GM21737 (cell line): ENCODE data around the gene TSPAN17.

Source experiments
- ATAC-seq: cut with Tn5 transposase; IDR thresholded peaks from one replicate; pipeline ENCODE4 v1.9.1; 2021; ENCODE audit warnings: mild to moderate bottlenecking, moderate library complexity; ENCODE audit not compliant: unreplicated experiment

Gene TSPAN17

DNA sequence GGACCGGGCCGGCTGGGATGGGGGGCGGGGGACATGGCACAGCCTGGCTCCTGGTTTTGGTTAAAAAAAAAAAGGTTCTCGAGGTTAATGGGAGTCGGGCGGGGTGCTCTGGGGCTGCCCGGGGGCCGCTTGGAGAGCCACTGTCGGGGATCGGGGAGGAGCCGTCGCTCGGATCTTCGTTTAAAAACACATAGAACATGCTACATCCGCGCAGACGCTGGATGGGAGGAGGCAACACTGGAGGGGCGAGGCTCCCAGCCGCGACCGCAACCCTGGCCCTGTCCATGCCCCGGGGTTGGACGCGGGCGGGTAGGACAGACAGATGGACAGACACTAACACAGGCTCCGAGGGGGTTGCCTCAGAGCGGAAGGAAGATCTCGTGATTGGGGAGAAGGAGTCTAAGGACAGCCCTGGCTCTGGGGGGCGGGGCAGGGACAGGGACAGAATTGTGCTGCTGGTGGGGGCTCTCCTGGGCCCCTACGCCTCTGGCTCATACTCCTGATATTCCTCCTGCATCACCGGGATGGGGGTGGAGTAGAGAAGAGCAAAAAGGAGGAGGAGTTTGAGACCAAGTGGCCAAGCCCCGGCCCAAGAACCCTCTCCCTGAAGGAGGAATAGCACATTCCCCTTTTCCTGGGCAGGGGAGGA is 26.8 kb upstream of the TSPAN17 start:
- ATAC-seq = no peak

DNA sequence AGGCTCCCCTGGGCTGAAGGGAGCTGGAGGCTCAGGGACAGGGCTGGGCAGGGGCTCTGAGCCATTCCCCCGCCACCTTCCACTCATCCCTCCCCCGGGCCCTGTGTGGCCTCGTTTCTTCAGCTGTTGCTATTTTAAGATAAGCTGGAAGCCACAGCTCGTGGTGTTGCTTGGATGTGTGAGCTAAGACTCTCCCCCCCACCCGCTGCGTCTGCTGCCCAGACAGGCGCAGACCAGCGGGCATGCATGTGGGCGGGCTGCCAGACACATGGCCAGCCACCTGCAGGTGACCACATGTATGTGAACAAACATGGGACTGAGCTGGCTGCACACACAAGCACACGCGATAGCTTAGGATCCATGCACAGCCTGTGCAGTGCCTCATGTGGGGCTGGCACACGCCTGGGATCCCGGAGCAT is 25.6 kb upstream of the TSPAN17 start:
- no peak for ATAC-seq

DNA sequence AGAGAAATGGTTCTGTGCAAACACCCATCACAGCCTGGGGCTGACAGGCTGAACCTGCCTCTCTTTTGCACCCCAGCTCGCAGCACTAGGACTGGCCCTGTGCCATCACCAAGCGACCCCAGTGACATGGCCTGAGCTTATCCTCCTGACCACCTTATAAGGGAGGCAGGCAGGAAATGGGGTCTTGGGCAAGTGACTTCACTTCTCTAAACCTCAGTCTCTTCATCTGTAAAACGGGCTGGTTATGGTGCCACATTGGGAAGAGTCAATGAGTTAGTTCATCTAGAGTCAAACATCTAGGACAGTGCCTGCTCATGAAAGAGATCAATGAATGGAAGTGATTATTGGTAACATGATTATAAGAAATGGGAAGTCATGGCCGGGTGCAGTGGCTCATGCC is 23.1 kb upstream of the TSPAN17 start:
- no peak for ATAC-seq

DNA sequence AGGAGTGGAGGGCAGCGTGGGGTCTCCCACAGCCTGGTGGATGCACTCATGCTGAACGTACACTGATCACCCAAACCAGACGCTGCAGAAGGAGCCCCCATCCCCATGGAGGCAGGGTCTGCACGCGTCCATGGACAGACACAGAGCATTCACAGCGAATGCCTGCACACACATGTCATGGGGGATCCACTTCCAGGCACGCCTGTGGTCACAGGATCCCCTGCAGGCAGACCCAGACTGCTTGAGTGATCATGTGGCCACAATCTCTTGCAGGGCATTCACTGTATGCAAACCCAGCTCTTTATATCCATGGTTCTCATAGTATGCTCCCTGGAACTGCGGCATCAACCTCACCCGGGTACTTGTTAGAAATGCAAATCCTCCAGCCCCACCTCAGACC is 22.3 kb upstream of the TSPAN17 start:
- ATAC-seq = no peak

DNA sequence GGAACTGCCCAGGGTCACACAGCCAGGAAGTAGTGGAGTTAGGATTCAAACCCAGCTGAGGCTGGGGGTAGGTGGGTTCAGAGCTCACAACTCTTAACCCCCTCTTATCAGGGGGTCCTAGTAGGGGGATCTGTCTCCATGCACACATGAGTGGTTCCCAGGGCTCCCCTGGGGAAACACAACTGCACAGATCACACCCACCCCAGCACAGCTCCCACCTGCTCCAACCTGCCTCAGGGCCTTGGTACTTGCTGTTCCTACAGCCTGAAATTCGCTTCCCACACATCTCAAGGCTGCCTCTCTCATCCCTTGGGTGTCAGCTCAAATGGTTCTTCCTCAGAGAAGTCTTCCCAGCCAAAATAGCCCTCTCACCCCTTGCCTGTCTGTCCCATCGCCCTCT is 21.8 kb upstream of the TSPAN17 start:
- ATAC-seq = no peak

DNA sequence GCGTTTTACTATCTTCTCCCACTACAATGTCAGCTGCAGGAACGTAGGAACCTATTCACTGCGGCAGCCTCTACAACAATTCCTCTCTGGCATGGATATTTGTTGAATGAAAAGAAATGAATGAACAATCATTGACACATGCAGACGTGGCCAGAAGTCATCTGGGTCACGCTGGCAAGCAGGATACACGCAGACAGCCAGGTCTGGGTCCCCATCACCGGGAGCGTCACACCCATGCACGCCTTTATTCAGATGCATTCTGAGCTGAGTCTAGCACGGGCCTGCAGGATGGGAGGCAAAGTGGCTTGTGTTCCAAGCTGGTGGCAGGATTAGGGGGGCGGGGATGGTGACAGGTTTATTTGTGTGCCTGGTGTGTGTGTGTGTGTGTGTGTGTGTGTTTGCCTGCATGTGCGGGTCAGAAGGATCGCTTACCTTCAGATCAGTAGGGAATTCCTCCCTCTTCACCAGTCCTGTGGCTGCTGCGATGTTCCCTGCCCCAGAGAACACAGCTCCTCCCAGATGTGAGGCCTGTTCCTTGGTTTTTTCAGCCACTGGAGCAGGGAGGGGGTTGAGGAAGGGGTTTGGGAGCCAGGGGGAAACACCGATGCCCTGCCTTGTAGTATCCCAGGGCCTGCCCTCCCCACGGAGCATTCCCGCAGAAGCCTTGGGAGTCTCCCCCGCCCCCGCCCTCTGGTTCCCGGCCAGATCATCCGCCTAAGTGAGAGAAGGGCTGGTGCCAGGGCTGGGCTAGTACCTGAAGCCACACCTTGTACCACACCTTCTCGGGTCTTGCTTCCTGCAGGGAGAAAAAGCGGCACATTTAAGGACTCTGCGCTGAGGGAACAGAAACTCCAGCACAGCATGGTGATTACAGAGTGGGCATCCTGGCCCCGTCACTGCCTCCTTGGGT is 21.1 kb upstream of the TSPAN17 start:
- no peak for ATAC-seq

DNA sequence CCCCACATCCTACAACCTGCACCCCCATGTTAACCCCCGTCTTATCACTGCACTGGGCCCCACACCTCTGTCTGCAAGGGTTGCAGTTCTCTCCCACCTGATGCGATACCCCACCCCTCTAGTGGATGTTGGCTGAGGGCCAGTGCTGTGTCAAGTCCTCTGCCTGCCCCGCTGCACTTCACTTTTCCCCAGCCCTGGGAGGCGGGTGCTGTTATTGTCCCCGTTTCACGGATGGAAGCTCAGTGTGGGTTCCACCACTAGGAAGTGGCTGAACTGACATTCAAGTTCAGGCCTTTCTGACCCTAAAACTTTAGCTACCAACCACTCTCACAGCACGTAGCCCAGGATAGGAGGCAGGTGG is 20.4 kb upstream of the TSPAN17 start:
- ATAC-seq = no peak

DNA sequence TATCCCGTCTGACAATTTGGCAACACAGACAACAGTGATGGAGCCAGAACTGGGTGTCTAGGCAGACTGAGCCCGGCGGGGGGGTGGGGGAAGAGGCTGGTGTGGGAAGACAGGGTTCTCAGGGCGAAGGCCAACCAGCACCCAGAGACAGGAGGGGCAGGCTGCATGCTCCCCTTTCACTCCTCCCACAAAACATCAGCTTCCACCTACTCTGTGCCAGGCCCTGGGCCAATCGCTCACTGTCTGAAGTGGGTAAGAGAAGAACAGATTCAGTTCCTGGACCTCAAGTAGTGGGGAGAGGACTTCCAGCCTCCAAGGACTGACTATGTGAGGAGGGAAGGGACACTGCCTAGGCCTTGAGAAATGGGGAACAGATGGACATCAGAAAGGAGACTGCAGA is 19.7 kb upstream of the TSPAN17 start:
- ATAC-seq = no peak

DNA sequence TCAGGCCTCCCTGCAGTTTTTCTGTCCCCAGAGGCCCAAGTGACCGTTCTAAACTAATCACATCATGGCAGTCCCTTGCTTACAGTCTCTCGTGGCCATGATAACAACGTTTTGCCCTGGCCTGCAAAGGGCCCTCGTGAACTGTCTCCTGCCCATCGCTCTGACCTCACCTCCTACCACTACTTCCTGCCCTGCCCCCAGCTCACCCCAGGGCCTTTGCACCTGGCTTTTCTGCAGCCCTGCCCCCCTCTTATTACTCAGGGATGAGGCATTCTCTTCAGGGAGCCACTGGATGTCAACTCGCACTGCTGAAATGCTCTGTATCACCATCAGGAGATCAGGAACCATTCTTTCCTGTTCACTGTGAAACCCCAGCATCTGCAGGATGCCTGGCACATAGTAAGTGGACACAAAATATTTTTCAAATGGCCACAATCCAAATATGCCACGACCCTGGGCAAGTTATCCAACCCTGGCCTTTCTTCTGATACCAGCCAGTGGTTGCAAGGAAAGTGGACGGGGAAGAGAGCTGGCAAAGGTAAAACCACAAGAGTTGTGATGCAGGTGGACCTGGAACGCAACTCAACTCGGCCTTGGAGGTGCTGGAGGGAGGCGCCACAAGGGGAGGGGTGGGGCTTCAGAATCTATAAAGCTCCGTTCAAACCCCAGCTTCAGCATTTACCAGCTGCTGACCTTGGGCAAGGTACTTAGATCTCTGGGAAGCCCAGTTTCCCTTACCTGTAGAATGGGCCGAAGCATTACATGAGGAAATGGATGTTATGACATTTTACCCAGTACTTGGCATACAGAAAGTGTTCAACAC is 18.7 kb upstream of the TSPAN17 start:
- ATAC-seq = no peak

DNA sequence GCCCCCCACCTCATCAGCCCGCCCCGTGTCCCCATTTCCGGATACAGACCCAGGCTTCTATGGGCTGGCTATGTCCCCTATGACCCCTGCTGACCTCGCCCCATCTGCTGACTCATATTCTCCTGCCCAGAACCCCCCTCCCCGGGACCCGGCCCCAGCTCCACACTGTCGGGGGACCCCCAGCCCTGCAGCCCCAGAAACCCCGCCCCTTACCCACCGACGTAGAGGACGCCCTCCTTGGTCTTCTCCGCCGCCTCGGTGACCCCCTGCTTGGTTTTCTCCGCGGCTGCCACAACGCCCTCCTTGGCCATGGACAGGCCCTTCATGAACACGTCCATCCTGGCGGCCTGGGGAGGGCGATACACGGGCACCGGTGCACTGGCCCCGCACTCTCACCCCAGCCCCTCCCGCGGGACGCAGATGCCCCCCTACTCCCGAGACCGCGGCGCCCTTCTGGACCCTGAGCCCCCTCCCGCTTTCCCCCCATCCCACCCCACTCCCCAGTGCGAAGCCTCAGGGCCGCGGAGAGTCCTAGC is 17.9 kb upstream of the TSPAN17 start:
- no peak for ATAC-seq

DNA sequence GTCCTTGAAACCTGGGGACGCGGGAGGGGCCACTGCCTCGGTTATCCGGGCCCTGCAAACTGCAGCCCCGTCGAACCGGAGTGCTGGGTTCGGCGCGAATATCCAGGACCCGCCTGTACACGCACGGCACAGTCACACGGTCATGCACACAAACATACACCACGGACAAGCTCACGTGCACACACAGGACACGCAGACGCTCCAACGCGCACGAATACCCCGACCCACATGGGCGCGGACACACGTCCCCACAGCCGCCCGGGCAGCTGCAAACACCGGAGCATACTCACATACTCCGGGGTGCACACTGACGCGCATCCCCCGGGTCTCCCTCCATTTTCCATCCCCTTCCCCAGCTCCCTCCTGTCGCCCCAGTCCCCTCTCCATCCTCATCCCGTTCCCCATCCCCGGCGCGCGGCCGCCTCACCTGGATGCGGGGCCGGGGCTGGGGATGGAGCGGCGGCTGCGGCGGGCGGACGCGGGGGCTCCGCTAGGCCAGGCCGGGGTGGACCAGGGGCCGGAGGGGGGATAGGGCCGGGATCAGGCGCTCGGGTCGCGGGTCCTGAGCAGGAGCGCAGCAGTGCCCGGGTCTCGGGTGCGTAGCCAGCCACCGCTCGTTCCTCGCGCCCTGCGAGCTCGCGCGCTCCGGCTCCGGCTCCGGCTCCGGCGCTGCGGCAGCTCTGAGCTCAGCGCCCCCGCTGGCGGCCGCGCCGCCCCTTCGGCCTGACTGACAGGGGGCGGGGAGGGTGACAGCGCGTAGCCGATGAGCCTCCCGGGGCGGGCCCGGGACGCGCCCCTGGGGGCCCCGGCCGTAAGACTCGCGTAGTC is 17.2 kb upstream of the TSPAN17 start, which contains the start of the genes EIF4E1B and SNCB:
EIF4E1B (plus strand) TSS at position 823 of the 828 bp plus-strand sequence. CDS start 12,113 bp downstream, outside the sequence.
SNCB (minus strand) TSS at position 682 of the 828 bp plus-strand sequence. CDS start 880 bp downstream, outside the sequence.
- no peak for ATAC-seq

DNA sequence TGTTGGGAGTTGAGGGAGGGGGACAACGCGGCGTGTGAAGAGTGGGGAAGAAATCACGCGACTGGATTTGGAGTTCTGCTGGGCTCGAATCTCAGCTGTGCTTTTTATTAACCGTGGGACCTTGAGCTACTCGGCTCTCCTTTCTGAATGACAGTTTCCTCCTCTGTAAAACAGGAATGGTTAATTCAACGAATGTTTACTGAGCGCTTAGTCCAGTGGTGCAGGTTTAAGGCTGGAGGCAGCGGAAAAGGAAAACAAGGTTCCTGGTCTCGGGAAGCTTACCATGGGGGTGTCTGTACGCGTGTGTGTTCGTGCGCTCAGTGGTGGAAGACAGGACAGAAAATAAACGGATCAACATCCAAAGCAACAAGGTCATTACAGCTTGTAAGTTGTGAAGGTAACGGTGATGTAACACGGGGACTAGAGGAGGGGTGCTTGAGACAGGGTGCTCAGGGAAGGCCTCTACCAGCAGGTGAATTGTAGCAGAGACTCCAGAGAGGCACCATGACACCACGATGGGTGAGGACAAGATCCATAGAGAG is 16.5 kb upstream of the TSPAN17 start:
- no peak for ATAC-seq

DNA sequence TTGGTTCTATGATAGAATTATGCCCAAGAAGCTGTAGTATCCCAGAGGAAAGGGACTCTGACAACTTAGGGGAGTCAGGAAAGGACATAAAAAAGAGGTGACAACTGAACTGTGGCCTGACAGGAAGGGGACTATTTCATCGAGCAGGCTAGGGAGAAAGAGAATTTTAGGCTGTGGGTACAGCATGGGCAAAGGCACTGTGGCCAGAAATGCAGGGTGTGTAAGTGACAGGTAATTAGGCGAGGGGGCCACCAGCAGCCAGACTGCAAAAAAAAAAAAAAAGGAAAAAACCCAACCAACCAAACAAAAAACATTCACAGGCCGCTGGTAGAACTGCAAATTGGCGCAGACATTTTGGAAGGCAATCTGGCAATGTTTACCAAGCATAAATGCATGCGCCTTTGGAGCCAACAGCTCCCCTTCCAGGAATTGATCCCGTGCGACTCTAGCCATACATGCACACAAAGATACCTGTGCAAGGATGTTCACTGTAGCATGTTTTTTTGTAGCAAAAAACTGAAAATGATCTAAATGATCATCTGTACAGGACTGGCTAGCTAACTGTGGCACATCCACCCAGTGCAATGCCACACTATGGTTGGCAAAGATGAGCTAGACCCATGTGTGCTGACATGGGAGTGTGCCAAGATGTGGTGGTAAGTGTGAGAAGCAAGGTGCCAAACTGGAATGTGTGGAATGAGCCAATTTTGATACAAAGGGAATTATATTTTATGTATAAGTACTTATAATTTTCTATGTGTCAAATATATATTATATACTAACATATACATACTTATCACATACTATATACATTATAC is 15.7 kb upstream of the TSPAN17 start:
- ATAC-seq = no peak

DNA sequence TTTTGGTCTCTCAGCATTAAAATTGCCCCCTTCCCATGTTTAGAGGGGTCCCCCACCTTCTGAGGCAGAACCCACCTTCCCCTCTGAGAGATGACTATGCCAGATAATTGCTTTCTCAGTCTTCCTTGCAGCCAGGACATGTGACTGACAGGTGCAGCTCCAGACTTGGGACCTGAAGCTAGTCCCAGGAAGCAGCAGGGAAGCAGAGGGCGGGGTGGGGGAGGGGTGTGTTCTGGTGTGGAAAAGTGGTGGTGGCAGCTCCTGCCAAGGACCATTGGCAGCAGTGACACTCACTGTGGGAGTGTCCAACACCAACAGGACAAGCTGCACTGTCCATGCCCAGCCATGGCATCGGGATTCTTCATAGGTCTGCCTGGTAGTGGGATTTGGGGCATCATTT is 14.5 kb upstream of the TSPAN17 start:
- no peak for ATAC-seq

DNA sequence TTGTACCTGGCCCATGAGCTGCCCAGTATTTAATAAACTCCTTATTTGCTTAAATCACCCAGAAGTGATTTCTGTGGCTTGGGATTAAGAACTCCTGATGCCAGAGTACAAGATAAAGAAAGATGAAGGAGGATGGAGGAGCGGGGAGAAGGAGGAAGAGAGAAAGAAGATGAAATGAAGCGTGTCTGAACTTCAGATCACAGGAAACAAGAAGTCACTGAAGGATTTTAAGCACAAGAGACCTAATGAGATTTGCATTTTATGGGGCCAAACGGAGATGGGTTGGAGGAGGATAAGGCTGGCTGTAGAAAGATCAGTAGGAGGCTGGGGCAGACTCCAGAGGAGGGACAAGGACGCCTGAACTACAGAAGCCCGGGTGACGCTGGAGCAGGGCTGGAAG is 13.7 kb upstream of the TSPAN17 start:
- ATAC-seq = no peak

DNA sequence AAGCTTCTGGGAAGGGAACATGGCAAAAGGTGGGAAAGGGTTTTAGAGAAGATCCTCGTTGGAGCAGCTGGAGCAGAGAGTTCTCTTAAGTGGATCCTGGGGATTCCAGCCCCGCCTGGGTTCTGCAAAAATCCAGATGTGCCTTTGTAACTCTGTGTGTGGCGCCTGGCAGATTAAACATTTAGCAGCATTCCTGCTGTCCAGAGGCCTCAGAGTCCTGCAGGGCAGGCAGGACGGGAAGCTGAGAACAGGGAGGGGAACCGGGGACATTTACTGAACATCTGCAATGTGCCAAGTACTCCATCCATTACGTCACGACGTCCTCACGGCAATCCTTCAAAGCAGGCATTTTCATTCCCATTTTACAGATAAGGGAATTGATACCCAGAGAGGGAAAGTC is 10.9 kb upstream of the TSPAN17 start:
- ATAC-seq = no peak

DNA sequence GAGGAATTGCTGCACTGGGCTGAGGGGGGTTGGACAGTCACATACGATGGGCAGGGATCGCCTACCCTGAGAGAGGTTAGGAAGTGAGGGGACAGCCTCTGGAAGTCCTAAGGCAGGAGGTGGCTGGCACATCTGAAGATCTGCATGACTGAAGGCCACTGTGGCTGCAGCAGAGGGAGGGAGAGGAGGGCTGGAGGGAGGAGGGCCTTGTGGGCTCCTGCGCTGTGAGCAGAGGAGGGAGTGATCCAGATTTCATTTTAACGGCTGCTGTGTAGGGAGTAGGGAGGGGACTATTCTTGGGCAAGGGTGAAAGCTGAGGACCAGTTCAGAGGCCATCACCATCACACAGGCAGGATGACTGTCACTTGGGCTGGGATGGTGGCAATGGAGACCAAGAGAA is 9.7 kb upstream of the TSPAN17 start:
- ATAC-seq = no peak

DNA sequence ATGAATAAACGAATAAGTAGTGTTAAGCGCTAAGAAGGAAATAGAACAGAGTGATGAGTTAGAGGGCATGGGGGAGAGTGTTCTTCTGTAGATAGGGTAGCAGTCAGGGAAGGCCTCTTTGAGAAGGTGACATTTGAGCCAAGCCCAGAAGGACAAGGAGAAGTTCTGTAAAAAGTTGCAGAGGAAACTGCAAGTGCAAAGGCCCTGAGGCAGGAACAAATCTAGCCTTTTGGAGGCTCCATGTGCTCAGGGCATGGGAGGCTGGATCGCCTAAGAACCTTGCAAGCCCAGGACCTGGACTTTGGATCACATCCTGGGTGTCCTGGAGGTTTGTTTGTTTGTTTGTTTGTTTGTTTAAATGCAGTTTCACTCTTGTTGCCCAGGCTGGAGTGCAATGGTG is 8.8 kb upstream of the TSPAN17 start:
- no peak for ATAC-seq

DNA sequence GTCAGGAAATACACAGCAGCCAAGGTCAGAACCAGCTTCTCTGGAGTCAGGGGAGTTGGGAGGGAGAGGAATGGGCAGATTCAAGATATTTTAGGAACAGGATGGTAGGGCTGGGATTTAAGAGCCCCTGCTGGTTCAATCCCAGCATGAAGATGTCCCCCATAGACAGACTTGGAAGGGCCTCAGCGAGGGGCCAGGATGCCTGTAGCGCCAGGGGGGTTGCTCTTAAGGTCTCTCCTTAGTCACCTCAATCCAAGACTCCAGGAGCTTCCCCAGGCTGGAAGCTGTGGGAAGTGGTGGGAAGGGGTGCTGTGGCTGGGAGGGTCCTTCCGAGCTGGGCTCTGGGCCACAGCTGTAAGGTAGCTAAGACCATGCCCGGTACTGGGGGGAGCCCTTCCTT is 8.1 kb upstream of the TSPAN17 start:
- ATAC-seq = no peak
